Right lobe of liver (tissue), 6 donors: ENCODE results near the gene TJP1. TPM values are rescaled to one million over a fixed set of nuclear protein-coding genes. Genes with fewer than 3 reads are reported as not detected.

Experiments
- ATAC-seq, 4 donors: fragments of 200-7000 bp; cut with Tn5 transposase; one replicate each; pipeline ENCODE4 v1.9.1; 2020; ENCODE audit warnings: mild to moderate bottlenecking in 4 of 4, moderate library complexity in 4 of 4
- DNase-seq, 3 donors: peaks; one replicate each; pipeline ENCODE4 v3.0.0-alpha.2; 2020
- H3K27ac ChIP-seq, 3 donors: fragments of 200-600 bp; one replicate each; pipeline ENCODE4 v1.8.0; 2022
- H3K27me3 ChIP-seq, 2 donors: fragments of 200-600 bp; one replicate each; pipeline ENCODE4 v1.8.0; 2022
- H3K36me3 ChIP-seq, 4 donors: fragments of 200-600 bp; sonication (generic) in 1 of 4; one replicate each; pipeline versions ENCODE4 v1.5.1 to v1.8.0; 2017 to 2022; ENCODE audit warnings: control low read depth in 1 of 4
- H3K4me1 ChIP-seq, 4 donors: fragments of 200-600 bp; sonication (generic) in 1 of 4; one replicate each; pipeline versions ENCODE4 v1.5.1 to v1.8.0; 2017 to 2022; ENCODE audit warnings: control low read depth in 1 of 4
- H3K4me3 ChIP-seq, 3 donors: fragments of 200-600 bp; one replicate each; pipeline ENCODE4 v1.8.0; 2022
- H3K9me3 ChIP-seq, 4 donors: fragments of 200-600 bp; sonication (generic) in 1 of 4; one replicate each; pipeline versions ENCODE4 v1.5.1 to v1.8.0; 2017 to 2022; ENCODE audit warnings: control low read depth in 1 of 4
- POLR2A ChIP-seq: fragments of 450-650 bp; IDR thresholded peaks from one replicate; pipeline ENCODE4 v1.6.1; 2017; ENCODE audit warnings: antibody characterized with exemption, mild to moderate bottlenecking
- WGBS: methylation state at CpG from one replicate; pipeline ENCODE4 v1.1.6; 2018; ENCODE audit warnings: low coverage, low lambda C conversion rate; ENCODE audit not compliant: insufficient coverage; ENCODE audit errors: missing lambda C conversion rate; 5-methylcytosine and 5-hydroxymethylcytosine counted together
- intact Hi-C, 2 donors: fragments of 100-400 bp; cut with DNase I; formaldehyde crosslinking; loops; one replicate each; pipeline versions ENCODE4 v1.11.2 to v1.14.1; 2022
- total RNA-seq, 6 experiments: library from RNA; depleted of rRNA in 2 of 6; stranded (reverse); fragments of >200 nt in 2 of 6; fragmentation: NEBNext Ultra II Directional in 3 of 6; extraction: Animal tissue kit (Norgen Biotek cat#: 25700) in 3 of 6; gene quantifications; one replicate each; pipeline versions ENCODE4 v1.1.0 to v1.2.4, GENCODE V29; 2016 to 2023
- TF ChIP-seq, protein P1 (sequence below), 4 donors: fragments of 200-600 bp in 3 of 4; fragments of 450-650 bp in 1 of 4; IDR thresholded peaks; one replicate each; pipeline versions ENCODE4 v1.5.1 to v1.8.0; 2016 to 2022; ENCODE audit warnings: antibody characterized with exemption in 4 of 4, mild to moderate bottlenecking in 2 of 4
- donor health status: DM: no; HTN: yes; CAD: no.
- donor health status: DM: no; HTN: no; CAD: no.
- donor health status: DM: no; HTN: no; CAD: no.
- donor health status: DM: no; HTN: yes; CAD: no.
- donor health status: DM: no; HTN: yes; CAD: no.

Gene TJP1
- total RNA-seq, 6 experiments from 2014 or later: 22.5 to 57.3 (median 35.9) TPM

DNA sequence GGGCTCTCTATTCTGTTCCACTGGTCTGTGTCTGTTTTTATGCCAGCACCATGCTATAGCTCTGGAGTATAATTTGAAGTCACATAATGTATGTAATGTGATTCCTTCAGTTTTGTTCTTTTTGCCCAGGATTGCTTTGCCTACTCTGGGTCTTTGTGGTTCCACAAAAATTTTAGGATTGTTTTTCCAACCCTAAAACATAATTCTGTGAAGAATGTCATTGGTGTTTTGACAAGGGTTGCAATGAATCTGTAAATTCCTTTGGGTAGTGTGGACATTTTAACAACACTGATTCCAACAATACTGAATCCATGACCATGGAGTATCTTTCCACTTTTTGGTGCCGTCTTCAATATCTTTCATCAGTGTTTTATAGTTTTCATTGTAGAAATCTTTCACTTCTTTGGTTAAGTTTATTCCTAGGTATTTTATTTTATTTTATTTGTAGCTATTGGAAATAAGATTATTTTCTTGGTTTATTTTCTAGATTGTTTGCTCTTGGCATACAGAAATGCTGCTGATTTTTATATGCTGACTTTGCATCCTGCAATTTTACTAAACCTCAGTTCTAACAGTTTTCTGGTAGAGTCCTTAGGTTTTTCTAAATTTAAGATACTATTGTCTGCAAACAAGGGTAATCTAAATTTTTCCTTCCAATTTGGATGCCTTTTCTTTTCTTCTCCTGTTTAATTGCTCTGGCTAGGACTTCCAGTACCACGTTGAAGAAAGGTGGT, 29.7 kb downstream of the TJP1 start:
- H3K4me3 ChIP-seq: no peak overlapping the region
- no peaks in the 10 kb centered on the region for H3K36me3 ChIP-seq
- H3K9me3 ChIP-seq: no peaks in the 10 kb centered on the region
- intact Hi-C loops: no loop called here
- WGBS: 68% methylated on average over 2 of the region's 2 CpGs
- ATAC-seq: no peak
- H3K27me3 ChIP-seq: no peaks in the 10 kb centered on the region
- H3K27ac ChIP-seq: no peak overlapping the region
- DNase-seq: no peak
- H3K4me1 ChIP-seq: peaks cover 0 to 9% (median 3%) of the 10 kb centered on the region in 4 donors
- TF ChIP-seq, protein P1, sequence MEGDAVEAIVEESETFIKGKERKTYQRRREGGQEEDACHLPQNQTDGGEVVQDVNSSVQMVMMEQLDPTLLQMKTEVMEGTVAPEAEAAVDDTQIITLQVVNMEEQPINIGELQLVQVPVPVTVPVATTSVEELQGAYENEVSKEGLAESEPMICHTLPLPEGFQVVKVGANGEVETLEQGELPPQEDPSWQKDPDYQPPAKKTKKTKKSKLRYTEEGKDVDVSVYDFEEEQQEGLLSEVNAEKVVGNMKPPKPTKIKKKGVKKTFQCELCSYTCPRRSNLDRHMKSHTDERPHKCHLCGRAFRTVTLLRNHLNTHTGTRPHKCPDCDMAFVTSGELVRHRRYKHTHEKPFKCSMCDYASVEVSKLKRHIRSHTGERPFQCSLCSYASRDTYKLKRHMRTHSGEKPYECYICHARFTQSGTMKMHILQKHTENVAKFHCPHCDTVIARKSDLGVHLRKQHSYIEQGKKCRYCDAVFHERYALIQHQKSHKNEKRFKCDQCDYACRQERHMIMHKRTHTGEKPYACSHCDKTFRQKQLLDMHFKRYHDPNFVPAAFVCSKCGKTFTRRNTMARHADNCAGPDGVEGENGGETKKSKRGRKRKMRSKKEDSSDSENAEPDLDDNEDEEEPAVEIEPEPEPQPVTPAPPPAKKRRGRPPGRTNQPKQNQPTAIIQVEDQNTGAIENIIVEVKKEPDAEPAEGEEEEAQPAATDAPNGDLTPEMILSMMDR (IDR thresholded peaks at IDR 0.05): no peak
- TF ChIP-seq POLR2A: no peak

DNA sequence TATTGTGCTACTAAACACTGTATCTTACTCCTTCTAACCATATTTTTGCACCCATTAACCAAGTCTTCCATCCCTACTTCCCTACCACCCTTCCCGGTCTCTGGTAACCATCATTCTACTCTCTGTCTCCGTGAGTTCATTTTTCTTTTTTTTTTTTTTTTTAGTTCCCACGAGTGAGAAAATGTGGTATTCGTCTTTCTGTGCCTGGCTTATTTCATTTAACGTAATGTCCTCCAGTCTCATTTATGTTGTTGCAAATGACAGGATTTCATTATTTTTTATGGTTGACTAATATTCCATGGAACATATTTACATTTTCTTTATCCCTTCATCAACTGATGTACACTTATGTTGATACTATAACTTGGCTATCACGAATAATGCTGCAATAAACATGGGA, 31.7 kb downstream of the TJP1 start:
- Histone ChIP-seq H3K4me3 (no peak overlapping the region), H3K27me3 (no peaks in the 10 kb centered on the region), H3K4me1 (peaks cover 0 to 9% (median 3%) of the 10 kb centered on the region in 4 donors), H3K36me3 (no peaks in the 10 kb centered on the region), H3K27ac (no peak overlapping the region), H3K9me3 (no peaks in the 10 kb centered on the region)
- WGBS: 89% methylated on average over 4 of the region's 6 CpGs
- no peak for DNase-seq
- no peak for ATAC-seq
- no peak for TF ChIP-seq POLR2A
- TF ChIP-seq, protein P1 (IDR thresholded peaks at IDR 0.05): no peak
- intact Hi-C loops: no loop called here

DNA sequence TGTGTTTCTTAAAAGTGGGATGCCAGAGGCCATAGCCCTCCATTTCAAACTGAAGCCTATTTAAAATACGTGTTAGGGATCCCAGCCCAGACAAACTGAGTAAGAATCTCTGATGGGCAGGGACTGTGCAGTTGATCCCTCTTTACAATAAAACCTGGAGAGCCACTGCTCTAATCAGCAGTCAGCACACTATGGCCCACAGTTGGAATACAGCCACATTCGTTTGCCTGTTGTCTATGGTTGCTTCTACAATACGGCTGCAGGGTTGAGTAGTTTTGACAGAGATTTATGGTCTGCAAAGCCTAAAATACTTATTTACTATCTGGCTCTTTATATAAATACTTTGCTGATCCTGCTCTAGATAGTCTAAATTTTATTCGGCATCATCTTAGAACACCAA, 32.4 kb downstream of the TJP1 start:
- Histone ChIP-seq H3K4me1 (peaks cover 0 to 9% (median 3%) of the 10 kb centered on the region in 4 donors), H3K9me3 (no peaks in the 10 kb centered on the region), H3K4me3 (no peak overlapping the region), H3K36me3 (no peaks in the 10 kb centered on the region), H3K27ac (no peak overlapping the region), H3K27me3 (no peaks in the 10 kb centered on the region)
- ATAC-seq: no peak
- intact Hi-C loops: no loop called here
- TF ChIP-seq, protein P1 (IDR thresholded peaks at IDR 0.05): no peak
- TF ChIP-seq POLR2A: no peak
- WGBS: 89% methylated on average over 4 of the region's 4 CpGs
- no peak for DNase-seq

DNA sequence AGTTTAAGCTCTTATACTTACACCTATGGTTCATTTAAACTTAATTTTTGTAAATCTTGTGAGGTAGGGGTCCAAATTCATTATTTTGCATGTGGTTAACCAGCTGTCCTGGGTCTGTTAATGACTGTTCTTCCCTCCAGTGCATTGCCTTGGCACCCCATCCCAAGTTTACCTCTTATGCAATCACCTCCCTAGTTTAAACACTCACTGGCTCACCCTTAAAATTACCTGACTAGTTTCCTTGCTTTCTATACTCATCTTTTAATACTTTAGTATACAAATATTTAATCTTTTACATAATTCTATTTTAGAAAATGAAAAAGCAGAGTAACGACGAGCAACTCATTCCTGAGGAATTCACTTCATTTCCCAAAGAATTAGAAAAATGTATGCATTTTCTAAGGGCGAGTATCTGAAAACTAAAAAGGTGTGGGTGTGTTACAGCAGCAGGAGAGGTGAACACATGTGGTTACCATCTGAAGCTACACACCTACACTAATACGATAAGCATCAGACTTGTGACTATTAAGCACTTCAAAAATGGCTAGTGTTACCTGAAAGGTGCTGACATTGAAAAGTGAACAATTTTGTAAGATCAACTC, 33.7 kb downstream of the TJP1 start:
- 32% methylated on average over 4 of the region's 4 CpGs for WGBS
- Histone ChIP-seq H3K36me3 (no peaks in the 10 kb centered on the region), H3K27ac (no peak overlapping the region), H3K27me3 (no peaks in the 10 kb centered on the region), H3K4me1 (peaks cover 0 to 9% (median 3%) of the 10 kb centered on the region in 4 donors), H3K4me3 (no peak overlapping the region), H3K9me3 (no peaks in the 10 kb centered on the region)
- ATAC-seq: peak; percentile 85 to 92 (median 86)
- TF ChIP-seq, protein P1 (IDR thresholded peaks at IDR 0.05): no peak
- no peak for TF ChIP-seq POLR2A
- DNase-seq: no peak
- intact Hi-C loops: no loop called here
